ENCODE data around the gene RNASE7.
"Not testable (repeated sequence)": the region's sequence is repeated elsewhere in the genome, so short reads cannot be mapped to it uniquely, and the experiment has no call there.

The RNASE7 gene, protein sequence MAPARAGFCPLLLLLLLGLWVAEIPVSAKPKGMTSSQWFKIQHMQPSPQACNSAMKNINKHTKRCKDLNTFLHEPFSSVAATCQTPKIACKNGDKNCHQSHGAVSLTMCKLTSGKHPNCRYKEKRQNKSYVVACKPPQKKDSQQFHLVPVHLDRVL

GRCh38 chr14:21041676-21042433, at the start of gene RNASE7:
Gene RNASE7 (plus strand): TSS chr14:21042362. CDS start chr14:21042993, 631 bp downstream.
- DNase-seq: no peak

GRCh38 chr14:20996521-20996920, 45.6 kb upstream of the RNASE7 start:
- DNase-seq: no peak

DNA sequence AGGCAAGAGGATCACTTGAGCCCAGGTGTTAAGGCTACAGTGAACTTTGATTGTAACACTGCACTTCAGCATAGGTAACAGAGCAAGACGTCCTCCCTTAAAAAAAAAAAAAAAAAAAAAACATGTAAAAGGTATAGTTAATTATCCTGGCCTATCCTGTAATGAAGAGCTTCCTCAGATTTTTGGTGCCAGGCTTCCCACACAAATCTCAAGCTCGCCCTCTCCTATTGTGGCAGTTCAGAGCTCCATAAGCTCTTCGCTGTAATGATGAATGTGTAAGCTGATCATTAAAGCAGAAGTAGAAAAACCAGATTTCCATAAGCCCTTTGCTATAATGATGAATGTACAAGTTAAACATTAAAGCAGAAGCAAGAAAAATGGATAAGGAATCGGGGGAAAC, 45.0 kb upstream of the RNASE7 start:
- DNase-seq: no peak

DNA sequence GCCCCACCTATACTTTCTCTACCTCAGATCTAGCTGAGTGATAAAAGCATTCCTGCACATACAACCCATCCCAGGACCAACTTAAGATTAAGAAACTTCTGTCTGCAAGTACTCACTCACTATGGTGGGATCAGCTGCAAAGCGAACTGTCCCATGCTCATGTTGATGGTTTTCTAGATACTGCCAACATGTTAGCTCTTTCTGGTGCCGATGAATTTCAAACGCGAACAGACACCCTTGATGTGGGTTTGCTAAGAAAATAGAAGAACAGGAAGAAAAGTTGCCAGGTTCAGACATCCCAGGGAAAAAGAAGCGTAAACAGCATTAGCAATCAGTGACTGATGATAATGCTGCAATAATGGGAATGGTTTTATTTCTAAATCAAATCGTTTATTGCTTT, 44.6 kb upstream of the RNASE7 start:
- no peak for DNase-seq

DNA sequence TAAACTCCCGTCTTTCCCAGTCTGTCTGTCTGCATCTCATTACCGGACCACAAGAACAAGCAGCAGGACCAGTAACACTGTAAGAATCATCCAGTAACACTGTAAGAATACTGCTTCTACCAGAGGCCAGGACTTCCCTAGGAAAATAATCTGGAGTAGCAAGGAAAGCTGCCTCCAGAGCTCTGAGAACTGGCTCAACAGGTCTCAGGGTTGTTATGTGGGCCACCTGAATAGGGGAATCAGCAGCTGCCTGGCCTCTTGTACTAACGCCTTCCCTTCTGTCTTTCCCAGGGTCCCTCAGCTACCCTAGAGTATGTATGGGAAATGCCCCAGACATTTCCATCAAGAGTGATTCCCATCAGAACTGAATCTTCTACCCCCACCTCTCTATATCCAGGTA, 44.0 kb upstream of the RNASE7 start:
- DNase-seq: no peak

DNA sequence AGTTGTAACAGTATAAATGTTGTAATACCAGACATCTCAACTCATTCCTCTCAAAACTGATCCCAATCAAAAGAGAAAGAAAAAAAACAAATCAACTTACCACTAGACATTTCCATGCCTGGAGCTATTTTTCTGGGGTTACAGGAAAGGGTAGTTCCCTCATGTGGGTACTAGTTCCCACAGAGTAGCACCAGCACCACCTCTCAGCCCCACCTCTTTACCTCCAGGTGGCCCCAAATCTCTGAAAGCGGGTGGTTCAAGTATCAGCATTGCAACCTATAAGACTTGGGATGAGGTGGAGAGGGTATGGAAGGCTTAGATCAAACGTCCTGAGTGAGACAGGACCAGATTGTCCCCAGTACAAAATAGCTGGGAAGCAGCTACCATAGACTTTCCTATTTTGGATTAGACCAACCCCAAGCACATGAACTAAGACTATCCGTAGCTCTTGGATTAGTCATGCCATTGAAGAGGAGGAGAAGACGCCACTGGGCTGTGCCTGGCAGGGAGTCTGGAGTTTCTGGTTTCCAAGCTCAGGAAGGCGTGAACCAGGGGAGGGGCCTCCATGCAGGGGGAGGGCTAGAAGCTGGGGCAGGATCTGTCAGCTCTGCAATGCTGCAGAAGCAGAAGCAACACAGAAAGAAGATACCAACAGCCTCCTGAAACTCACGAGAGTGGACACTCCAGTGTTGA, 43.3 kb upstream of the RNASE7 start, which contains the start of gene SLC39A2:
SLC39A2 (plus strand) TSS at position 620 of the 693 bp plus-strand sequence. CDS start 154 bp downstream, outside the sequence.
- no peak for DNase-seq

GRCh38 chr14:20999591-20999990, 42.6 kb upstream of the RNASE7 start:
- DNase-seq: no peak

GRCh38 chr14:21001218-21001617, 40.9 kb upstream of the RNASE7 start:
- DNase-seq: no peak

DNA sequence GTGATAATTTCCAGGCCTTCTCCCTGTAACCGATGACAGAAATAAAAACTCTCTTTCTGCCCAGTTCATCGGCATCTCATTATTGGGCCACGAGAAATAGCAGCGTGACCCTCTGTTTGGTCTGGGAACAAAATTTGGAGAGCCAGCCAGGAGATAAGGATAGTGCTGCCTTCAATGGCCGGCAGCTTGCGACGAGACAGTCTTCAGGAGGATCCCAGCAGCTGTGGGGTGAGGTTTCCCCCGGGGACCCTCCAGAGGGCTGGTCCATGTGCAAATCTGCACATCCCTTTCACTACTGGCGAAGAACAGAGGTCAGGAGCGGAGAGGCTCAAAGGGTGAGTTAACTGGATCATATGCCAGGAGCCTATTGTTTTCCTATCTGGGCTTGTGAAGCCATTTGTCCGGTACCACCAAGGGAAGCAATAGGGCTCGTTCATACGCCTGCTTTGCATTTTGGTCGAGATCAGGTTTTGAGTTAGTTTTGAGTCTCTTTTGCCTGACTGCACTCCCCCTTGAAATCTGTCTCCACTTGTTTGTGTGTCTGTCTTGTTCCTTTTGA, 38.3 kb upstream of the RNASE7 start:
- no peak for DNase-seq

- not testable (repeated sequence) for DNase-seq
These were observed 32.4 kb upstream of the RNASE7 start for GRCh38 chr14:21009721-21010120.

- DNase-seq: no peak
These were observed 31.0 kb upstream of the RNASE7 start for GRCh38 chr14:21011136-21011535.

DNA sequence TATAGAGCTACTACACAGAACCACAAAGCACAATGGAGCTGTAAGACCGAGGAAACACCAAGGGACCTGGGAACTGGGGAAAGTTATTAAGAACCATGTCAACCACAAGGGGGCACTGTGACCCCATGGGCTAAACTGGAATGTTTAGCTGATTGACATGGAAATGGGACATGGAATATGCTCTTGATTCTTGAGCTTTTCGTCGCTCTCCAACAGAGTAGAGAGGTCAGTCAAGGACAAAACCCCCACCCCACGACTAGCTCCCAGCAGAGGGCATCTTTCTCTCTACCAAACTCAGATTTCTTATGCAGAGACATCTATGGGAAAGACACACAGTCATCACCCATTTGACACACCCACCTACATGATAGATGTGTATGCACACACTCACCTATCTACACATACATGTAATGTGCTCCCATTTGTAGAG, 27.4 kb upstream of the RNASE7 start:
- peak; percentile 85 for DNase-seq

- DNase-seq: no peak
These were observed 26.9 kb upstream of the RNASE7 start for GRCh38 chr14:21015312-21015711.

DNA sequence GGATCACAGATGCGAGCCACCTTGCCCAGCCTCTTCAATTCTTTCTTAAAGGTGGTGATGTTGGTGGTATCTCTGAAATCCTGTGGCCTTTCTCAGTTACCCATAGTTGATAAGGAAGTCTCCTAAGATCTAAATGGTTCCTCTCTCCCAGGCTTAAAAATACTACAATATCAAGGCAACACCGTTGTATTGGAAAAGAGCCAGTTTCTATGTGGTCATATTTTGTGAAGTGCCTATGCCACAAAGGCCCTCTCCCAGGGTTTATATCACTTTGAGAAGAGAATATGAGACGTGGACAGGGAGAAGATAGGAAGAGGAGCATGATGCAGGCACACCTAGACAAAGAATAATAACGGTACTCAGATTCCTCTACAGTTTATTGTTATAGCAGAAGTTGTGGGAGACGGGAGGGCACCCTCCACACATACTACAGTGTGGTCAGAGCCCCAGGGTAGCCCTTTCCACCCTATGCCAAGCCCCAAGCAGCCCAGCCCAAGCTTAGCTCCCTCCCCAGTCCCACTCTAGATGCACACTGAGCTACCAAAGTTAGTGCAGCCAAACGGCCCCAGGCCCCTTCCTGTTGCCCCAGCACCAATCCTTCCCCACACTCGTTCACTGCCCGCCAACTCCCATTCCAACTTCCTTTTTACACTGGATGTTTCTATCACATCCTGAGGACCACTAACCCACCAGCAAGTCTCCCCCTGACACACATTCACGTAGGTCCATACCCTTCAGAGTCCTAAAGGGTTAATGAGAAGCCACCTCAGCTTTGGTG, 25.6 kb upstream of the RNASE7 start:
- no peak for DNase-seq

DNA sequence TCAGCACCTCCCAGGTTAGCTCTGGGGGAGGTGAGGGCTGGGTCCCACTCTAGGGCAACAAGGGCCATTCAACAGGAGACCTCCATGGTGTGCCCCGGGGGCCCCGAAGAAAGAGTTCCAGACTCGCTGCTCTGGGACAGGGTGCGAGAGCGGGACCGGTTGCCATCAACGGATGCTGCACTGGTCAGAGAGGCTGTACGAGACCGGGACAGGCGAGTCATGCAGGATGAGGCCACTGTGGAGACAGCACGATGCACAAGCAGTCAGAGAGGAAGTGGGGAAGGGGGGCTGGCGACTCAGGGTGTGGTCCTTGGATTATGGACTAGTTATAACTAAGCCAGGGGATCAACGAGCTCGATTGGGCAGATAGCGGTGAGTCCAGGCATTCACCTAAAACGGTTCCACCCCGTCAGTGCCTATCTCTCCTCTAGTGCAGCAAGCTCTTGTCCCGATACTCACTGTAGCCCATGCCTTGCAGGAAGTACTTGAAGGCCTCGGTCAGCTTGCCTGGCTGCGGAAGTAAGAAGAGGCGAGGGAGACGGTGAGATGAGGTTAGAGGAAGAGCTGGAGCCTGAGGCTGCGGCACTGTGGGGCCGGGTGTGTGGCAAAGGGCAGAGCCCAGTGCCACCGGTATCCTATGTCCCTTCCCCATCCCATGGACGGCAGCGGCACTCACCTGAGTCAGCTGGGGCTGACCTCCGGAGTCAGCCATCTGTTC, 24.5 kb upstream of the RNASE7 start:
- no peak for DNase-seq

GRCh38 chr14:21018286-21018685, 23.9 kb upstream of the RNASE7 start:
- DNase-seq: no peak

DNA sequence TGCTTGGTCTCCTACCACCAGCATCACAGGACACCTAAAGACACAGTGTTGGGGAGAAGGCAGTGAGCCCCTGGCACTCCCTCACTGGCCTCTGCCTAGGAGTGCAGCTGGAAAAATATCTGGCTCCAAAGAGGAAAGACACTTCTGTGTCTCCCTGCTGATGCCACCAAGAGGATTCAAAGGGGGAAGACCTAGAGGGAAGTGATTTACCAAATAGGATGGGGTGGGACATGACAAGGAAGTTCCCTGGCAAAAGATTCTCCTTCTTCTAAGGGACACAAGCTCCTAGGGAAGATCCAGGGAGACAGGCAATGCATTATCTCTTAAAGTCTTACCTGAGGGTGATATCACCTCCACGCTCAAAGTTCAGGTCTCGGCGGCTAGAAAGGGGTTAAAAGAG, 23.4 kb upstream of the RNASE7 start:
- DNase-seq: no peak

DNA sequence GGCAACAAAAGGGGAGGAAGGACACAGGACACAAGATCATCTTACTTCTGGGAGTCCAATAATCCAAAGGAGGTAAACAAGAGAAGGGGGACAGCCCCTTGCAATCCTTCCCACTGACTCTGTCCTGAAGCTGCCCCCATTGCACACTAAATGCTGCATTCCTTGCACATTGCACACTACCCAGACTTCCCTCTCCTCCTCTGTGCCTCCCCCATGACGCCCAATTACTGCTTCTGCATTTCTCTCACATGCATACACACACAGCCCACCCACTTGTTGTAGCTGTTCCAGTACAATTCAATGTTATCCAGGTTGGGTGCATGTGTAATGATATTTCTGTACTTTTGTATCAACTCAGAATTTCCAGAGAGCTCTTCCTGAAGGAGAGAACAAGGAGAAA, 22.8 kb upstream of the RNASE7 start:
- no peak for DNase-seq

DNA sequence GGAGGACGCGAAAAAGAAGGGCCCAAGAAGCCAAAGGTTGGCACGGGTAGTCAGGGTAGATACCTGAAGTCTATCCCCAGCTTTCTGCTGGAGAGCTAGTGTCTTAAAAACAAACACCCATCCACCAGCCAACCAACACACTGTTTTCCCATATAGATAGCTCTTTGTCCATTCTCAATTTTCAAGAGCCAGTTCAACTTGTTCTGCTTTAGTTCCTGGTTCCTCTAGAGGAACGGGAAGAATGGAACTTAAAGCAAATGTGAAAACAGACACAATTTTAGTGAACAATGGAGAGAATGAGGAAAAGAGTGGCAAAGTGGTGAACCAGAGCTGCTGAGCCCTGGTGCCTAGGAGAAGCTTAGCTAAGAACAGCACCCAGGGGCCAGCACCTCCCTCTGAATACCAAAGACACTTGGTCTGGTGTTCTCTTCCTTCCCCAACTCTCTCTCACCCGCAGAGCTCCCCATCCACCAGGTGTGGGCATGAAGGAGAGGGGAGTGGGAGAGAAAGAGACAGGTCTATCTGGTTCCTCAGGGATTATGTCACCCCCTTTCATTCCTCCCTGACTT, 21.1 kb upstream of the RNASE7 start:
- no peak for DNase-seq

GRCh38 chr14:21022686-21023085, 19.5 kb upstream of the RNASE7 start:
- DNase-seq: no peak

DNA sequence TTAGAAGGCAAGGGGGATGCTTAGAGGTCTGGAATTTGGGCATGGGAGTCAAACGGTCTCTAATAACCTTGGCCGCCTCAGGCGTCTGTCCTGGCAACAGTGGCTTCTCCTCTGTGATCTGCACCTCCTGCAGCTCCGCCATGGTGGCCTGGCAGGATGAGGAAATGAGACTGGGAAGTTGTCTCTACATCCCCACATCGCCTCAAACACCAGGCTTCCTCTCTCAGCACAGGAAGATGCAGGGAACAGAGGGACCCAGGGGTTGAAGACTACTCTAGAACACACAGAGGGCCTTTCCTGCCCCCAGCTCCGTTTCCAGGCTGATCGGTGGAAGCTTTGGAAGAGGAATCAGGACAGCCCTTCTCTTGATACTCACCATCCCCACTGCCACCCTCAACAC, 19.0 kb upstream of the RNASE7 start:
- no peak for DNase-seq
